ENCODE results near the gene POU2AF1.

The POU2AF1 gene, protein sequence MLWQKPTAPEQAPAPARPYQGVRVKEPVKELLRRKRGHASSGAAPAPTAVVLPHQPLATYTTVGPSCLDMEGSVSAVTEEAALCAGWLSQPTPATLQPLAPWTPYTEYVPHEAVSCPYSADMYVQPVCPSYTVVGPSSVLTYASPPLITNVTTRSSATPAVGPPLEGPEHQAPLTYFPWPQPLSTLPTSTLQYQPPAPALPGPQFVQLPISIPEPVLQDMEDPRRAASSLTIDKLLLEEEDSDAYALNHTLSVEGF

DNA sequence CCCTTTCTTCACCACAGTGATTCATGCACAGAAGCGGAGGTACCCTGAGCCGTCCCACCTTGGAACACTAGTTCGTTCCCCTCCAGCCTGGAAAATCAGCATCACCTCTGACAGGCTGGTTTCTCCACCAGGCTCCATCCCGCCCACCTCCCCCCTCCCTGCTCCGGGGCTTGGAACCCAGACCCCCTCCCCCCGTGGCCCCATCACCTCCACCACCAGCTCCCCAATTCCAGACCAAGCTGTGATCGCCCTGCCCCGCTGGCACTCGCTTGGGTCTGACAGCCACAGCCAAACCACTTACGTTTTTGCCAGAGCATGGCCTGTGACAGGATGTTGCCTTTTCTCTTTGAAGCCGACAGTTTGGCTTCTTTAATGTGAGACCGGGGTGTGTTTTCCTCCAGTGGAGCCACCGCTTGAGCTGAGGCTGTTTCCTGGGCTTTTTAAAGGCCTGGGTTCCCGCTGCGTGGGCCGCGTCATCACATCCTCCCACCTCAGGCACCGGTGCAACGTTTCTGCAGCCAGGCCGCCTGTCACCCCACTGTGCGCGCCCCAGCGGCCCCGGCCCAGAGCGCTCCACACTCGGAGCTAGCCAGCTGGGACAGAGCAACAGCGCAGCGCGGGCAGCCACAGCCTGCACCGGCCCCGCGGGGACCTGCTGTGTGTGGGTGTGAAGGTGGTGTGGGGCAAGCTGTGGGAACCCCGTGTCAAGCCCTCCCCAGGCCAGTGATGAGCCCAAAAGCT, at the start of gene POU2AF1:
POU2AF1 (minus strand) TSS at position 415 of the 741 bp plus-strand sequence; CDS start at position 317, 98 bp downstream.
- DNase-seq, result no peak

DNA sequence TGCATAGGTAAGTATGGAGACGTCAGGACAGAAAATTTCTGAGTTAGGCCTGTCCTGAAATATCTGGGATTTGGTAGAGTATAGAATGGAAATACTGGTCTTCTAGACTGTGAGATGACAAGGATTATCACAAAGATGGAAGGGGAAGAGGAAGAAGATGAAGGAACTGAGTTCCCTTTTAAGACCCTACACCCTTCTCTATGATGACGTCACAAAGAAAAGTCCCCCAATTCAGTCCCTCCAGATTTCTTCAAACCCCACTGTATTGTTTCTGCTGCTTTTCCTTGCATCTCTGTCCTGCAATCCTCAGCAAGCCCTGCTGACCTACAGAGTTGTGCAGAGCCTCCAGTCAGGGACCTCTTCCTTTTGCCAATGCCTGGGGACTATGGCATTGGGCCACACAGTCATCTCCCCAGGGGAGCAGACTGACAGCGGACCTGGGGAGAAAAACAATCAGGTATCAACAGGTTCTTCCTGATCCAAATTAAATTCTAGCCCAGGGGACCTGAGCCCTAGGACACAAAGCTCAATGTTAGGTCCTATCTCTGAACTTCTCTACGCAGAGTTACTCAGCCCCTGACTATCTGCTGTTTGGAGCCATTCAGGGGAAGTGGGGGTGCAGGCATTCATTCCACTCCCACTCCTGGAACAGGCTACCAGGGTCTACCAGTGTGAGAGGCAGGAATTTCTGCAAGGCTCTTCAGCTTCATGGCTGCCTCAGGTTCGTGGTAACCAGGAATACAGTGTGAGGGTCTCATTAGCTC, 49.2 kb upstream of the POU2AF1 start:
- no peak for DNase-seq

DNA sequence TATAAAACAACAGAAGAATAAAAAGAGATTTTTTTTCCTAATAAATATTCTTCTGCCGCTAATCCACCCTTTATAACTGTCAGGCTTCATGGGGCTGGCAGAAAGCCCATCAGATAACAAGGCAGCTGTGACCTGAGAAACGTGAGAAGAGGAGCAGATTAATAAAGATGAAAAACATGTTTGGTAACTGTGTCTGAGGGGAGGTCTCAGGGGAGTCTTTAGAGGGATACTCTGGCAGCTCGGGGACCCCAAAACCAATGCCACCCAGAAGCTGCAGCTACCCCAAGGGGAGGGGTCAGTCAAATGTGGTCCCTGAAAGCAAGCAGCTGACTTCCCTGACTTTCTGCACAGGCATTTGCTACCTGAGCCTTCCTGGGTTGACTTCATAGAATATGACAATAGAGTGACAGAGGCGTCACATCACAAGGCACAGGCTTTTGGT, 48.4 kb upstream of the POU2AF1 start:
- DNase-seq, result no peak

DNA sequence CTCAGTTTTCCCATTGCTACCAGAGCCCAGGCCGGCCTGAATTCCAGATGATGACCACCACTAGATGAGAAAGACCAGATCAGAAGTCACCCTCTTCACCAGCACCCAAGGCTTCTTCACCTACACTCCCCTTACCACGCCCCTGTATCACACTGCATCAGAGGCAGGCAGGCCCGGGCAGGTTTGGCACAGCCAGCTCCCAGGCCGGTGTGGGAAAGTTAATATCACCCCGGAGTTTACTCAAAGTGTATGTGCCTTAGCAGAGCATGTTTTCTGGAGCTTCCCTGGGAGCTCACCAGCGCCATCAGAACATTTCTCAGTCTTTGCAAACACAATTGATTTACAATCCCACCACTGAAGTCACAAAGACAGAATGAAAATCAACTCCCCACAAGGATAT, 47.5 kb upstream of the POU2AF1 start:
- no peak for DNase-seq

DNA sequence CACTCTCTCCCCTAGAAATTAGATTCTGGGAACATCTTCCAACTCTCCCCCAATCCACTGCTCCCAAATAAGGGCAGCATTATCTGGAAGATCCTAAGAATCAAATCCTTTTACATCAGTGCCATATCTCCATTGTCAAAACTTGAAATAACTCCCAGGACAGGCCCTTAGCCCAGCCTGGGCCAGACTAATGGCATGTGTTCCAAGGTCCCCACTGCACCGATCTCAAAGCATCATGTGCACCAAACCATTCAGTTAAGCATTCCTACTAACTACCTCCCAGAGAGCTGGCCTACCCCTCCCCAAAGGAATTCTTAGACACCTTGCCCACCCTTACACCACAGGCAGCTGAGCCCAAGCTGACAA, 44.2 kb upstream of the POU2AF1 start:
- no peak for DNase-seq

DNA sequence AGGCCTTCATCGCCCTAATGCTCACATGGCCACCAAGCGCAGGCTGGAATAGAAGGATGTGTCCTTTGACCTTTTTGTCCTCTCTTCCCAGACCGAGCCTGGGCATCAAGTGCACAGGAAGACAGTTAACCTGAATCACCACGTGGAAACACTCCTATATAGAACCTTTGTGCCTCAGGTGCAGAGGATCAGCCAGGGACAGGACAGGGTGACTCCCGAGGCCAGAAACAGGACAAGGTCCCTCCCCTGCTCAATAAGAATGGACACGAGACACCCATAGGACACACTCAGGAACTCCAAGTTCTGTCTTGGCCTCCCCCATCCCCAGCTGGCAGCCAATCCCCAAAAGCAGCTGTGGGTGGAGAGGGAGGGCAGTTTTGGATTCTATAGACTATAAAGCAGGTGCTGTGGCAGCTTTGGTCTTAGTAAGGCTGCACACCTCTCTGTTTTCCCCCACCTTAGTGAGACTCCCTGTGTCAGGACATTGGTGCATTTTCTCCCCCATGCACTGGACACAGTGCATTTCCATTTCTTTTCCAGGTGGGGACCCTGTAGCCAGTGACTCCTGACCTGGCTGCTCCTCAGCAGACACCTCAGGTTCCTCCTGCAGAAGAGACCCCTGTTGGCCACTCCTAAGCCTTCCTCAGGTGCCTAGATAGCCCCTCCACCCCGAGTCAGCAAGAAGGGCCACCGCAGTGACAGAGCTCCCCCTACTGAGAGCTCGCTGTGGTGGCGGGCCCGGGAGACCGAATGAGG, 43.6 kb upstream of the POU2AF1 start:
- DNase-seq, result no peak

DNA sequence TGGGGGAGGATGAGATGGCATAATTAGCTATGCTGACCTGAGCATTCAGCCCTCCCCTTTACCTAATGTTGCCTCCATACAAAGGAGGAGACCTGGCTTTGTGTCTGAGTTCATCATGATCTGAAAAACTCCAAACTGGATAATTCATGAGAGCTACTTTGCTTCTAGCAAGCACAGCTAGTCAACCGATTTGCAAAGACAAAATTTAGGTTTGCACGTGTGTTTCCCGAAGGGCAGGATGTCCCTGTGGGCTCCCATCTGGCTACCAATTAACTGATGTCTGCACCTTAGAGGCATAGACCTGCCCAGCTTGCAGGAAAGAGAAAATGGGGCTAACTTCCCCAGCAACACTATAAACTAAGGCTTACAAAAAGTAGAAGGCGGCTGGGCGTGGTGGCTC, 42.2 kb upstream of the POU2AF1 start:
- DNase-seq, result no peak

DNA sequence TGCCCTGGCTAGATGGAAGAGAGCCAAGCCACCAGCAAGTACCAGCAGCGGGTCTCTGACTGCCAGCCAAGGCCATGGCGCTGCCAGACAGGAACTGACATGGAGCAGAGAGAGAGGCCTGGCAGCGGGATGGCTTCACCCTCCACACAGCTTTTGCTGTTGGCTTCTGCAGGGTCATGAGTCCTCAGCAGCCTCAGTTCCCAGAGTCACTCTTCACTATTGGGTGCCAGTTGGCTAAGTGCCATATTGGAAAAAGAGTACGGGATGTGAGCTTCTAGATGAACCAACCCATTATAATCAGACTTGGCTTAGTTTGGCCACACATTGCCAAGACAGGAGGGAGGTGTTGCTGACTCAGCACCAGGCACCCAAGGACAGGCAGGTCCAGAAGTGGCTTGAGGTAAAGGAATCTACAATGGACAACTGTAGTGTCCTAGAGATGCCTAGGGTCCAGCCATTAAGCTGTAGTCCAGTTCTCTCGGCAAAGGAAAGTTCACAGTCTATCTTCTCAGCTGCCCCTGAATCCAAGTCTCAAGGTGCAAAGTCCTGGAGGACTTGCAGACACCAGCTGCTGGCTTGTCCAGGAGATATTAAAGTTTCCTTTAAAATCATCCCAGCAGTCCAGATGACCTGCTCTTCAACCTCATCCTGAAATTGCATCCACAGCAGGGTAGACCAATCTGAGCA, 40.7 kb upstream of the POU2AF1 start:
- DNase-seq, result no peak

DNA sequence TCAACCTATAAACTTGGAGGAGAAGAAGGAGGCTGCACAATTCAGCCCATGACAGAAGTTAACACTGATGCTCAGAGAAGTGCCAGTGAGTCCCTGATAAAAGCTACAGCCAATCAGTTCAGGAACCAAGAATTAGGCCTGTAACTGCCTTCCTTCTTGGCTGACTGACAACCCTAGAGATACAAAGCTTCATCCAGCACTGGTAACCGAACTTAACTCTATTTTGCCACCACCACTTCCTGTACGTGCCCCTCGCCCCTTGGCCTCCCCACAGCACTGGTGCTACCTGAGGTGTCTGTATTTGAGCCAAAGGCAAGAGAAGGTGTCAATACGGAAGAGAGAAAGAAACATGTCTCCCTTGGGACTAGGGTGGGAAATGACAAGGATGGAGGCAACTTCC, 40.1 kb upstream of the POU2AF1 start:
- no peak for DNase-seq

DNA sequence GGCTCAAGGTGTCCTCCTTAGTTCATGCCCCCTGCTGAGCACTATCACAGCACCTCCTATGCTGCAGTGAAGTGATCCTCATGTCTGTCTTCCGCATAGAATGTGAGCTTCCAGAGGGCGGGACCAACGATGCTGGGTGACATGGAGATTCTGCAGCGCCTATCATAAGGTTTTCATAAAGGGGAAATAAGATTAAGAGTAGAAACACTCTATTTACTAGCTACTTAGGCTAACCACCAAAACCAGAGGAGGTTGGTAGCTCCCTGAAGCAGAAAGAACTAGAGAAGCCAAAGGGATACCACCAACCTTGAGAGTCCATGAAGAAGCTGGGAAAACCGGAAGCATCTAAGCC, 39.3 kb upstream of the POU2AF1 start:
- no peak for DNase-seq

DNA sequence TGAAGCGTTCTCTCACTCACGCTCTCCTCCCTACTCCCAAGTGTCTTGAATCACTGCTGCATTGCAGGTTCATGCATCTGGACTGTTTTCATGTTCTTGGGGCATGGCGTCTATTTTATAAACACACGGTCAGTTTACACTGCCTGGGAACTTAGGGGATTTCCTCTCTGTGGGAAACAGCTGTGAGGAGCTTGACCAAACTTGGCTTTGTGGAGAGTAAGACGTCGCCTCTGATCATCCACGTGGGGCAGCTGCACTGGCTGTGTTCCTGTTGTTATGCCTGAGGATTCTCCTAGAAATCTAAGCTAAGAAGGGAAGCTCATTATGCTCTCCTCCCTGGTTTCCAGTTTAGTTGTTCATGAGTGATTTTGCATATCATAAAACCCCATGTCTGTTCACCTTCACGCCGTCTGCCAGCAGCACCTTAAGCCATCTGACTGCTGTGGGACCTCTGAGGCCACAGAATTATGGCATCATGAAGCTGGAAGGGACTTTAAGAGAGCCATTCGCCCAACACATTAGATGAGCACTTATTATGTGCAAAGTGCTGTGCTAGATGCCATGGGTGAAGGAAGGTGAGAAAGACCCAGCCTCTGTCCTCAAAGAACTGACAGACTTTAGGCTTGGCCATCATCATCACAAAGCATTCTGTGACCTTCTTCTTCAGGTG, 38.8 kb upstream of the POU2AF1 start:
- peak; percentile 69 for DNase-seq

DNA sequence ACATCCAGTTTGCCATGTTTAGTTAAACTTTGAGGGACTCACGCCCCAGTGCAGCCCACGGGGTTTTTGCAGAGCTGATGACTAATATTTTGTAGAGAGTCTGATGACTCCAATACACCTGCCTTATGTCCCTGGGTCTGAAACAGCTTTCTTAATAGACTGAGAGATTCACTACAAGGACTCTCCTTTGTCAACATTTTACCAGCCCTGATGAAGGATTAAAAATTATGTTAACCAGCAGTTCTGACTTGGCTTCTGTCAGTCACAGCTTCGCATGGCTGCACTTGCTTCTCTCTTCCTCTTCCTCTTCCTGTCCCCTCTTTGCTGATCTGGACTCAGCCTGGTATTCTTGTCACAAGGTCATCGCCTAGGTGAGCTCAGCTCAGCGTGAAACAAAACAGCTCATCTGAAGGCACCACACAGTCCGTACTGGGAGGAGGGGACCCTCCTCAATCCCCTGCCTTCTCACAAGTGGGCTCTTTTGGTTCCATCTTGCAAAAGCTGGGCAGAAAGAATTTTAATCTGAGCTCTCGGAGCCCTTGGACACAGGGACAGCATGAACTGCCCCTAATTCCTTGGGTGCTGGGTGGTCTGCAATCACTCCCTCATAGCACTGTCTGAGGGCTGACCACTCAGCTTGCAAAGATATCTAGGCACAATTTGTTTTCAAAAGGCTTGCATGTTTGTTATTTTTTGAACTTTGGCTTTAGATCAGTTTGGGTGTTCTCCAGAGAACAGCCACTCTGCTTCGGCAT, 38.1 kb upstream of the POU2AF1 start:
- DNase-seq, result no peak

DNA sequence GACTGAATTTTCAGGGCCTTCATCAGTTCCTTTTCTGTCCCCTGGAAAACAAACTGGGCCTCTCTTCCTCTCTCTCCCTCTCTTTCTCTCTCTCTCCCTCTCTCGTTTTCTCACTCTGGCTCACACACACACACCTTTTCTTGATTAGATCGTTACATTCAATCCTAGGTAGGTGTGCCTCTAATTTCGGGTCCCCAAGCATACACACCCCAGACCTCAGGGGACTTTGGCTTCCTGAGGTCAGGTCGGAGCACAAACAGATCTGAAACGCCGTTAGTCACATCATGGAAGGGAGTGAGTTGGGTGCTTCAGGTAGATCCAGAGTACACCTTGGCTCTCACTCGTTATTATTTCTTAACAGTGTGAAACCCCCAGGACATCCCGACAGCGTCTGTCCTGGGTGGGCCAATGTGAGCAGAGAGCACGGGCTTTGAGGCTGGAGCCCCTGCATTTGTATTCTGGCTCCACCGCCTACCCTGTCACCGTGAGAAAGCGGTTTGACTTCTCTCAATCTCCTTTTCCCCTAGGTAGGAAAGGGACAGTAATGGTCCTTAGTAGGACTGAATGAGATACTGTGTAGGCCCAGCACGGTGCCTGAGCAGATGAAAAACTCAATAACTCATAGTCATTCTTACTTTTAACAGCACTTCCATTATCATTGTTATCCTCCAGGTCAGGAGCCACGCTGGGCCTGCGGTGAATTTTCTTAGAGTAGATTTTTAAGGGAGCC, 37.3 kb upstream of the POU2AF1 start:
- no peak for DNase-seq

DNA sequence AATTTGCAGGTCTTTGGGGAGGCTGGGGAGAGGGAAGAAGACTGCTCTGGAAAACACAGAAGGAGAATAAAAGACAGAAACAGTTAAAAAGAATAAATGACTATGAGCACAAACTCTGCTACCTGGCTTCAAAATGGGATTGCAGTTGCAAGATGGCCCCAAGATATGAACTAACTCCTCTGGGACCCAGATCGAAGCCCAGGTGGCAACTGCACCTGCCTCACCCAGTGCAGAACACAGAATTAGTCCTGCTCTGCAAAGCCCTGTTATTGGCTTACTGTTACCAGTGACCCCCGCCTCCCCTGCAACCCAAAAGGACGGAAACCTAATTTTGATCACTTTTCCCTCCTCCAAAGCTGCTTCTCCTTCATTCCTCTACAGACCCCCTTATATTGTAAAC, 35.9 kb upstream of the POU2AF1 start:
- DNase-seq, result no peak

DNA sequence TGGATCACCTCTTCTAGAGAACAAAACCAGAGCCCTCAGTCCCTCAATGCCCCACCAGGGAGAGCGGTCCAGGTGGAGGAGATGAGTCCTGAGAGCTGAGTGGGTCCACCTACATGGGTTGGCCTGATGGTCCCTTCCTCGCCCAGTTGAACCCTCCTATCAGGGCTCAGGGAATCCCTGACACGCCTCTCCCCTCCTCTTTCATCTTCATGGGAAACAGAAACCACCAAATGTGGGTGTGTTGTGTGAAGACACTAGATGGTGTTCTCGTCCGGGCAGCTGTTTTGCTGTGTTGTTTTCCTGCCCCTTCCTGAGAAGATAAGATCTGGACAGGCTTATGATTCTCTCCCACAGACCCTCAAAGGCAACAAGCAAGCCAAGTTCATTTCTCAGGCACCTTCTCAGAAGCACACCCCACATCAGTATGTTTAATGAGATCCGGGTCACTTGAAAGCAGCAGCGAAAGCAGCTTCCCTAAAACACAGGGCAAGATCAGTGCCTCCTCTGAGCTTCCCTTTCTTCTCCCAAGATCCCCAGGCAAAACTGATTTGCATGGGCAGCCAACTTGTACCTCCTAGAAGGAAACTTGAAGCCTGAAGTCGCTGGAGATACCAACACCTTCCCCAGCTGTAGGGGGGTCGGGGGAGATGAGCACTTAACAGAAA, 35.3 kb upstream of the POU2AF1 start:
- DNase-seq, result no peak

DNA sequence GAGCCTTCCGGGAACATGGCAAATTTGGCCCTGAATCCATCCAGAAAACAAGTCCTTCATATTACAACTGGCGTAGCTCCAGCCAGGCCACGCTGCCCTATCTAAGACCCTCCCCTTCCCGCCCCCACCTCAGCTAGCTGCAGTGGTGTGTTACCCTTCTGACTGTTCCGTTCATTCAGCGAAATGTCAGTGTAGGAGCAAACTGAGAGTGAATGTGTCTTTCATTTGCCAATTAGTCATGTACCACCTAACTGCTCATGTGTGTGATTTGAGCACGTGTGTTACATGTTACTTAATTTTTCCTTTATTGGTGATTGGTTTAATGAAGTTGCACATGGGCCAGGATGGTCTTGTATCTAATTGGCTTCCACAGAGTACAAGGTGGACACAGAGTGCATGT, 34.8 kb upstream of the POU2AF1 start:
- no peak for DNase-seq

DNA sequence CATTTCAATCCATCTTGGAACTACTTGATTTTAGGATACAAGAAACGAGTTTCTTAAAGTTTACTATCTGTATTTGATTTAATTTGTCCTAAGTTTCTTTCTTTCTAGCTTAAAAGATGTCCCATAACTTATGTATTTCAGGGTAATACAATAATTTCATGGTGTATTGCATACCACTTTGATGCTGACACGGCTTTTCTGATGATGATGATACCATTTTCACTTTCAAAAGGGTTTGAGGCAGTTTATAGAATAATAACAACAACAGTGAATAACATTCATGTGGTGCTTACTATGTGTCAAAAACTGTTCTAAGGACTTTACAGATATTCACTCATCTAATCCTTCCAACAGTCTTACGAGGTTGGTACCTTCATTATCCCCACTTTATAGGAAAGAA, 33.2 kb upstream of the POU2AF1 start:
- DNase-seq, result no peak

DNA sequence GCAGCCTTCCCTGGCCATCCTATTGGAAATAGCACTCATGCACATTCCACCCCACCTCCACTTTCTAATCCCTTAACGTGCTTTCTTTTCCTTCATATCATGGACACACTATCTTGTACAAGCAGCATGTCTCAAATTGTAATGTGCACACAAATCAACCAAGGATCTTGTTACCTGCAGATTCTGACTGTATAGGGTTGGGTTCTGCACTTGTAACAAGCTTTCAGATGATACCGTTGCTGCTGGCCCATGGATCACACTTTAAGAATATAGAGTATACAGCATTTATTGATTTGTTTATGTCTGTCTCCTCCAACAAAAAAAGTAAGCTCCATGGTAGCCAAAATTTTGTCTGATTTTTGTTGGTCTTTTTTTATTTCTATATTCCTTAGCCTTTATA, 32.4 kb upstream of the POU2AF1 start:
- DNase-seq, result no peak

DNA sequence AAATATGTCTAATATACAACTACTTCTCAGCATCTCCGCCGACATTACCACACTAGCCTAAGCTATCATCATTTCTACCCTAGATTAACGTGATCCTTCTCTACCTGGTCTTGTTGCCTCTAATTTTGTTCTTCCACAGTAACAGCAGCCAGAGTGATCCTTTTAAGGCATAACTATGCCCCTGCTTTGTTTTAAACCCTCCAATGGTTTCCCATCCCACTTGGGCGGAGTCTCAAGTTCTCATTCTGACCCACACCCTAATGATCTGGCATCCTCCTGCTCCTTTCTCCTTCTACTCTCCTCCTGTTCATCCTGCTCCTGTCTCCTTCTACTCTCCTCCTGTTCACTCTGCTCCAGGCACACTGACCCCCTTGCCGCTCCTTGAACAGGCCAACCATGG, 31.9 kb upstream of the POU2AF1 start:
- DNase-seq, result no peak

DNA sequence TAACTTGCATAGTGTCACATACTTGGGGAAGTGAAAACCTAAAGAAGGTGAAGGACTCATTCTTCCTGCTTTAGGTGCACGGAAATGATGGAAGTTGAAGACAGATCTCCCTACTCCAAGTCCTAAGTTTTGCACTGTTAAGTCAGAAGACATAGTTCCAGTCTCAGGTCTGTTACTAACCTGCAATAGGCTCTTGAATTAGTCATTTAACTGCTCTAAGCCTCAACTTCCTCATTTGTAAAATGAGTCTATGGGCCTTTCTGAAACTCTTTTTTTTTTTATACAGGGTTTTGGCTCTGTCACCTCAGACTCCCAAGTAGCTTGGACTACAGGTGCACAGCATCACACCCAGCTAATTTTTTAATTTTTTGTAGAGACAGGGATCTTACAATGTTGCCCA, 30.8 kb upstream of the POU2AF1 start:
- no peak for DNase-seq

Data from HCEC 1CT (cell line).